Fibroblast of pulmonary artery (primary cell): ENCODE results near the gene POU2AF3.

Experiments used
- DNase-seq: peaks from one replicate; pipeline ENCODE4 v3.0.0-alpha.2; 2010; ENCODE audit warnings: low read depth
- H3K4me3 ChIP-seq: replicated peaks from 2 replicates; pipeline ENCODE4 v1.5.1; 2011; ENCODE audit warnings: low read depth, mild to moderate bottlenecking, control low read depth, low read length, moderate library complexity
- CTCF ChIP-seq: IDR thresholded peaks from 2 replicates; pipeline ENCODE4 v1.5.1; 2011; ENCODE audit warnings: mild to moderate bottlenecking, control low read depth, low read length, inconsistent platforms; ENCODE audit errors: missing control alignments

POU2AF3 gene

GRCh38 chr11:111301004-111301841, 2.9 kb downstream of the POU2AF3 start:
- no peak for DNase-seq
- TF ChIP-seq CTCF, result no peak
- no peak overlapping the region for H3K4me3 ChIP-seq

- no peak for TF ChIP-seq CTCF
- H3K4me3 ChIP-seq, result no peak overlapping the region
These were observed 3.4 kb downstream of the POU2AF3 start for GRCh38 chr11:111301842-111302118.

GRCh38 chr11:111302298-111302697, 4.0 kb downstream of the POU2AF3 start:
- TF ChIP-seq CTCF, result no peak
- no peak overlapping the region for H3K4me3 ChIP-seq
- DNase-seq, result no peak

More at GRCh38 chr11:111301842-111302118, 3.4 kb downstream of the POU2AF3 start:
- DNase-seq, result no peak

GRCh38 chr11:111303461-111303860, 5.1 kb downstream of the POU2AF3 start:
- H3K4me3 ChIP-seq, result no peak overlapping the region
- no peak for DNase-seq
- no peak for TF ChIP-seq CTCF

- TF ChIP-seq CTCF, result no peak
- DNase-seq, result no peak
- no peak overlapping the region for H3K4me3 ChIP-seq
These were observed 6.9 kb downstream of the POU2AF3 start for GRCh38 chr11:111305162-111305802.

DNA sequence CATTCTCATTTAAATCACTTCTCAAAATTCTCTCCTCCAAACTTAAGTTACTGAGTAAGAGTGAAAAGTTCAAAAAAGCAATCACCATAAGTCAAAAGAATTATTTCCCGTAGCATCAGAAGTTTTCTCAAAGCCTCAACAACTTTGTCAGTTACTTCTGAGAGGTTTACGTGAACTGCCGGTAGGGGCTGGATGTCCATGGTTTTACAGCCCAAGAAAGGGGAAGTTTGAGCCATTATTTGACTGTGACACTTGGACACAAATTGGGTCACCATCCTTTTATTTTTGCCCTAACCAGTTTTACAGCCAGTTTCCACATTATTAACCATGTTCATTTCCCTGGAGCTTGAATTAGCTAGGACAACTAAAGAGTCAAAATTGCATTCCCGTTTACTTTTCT, 7.5 kb downstream of the POU2AF3 start:
- no peak for DNase-seq
- no peak overlapping the region for H3K4me3 ChIP-seq
- TF ChIP-seq CTCF, result no peak
